ENCODE data around the gene SLC35E1. TPM values are rescaled to one million over a fixed set of nuclear protein-coding genes. Genes with fewer than 3 reads are reported as not detected.

Gene SLC35E1
- total RNA-seq, 1 experiment from 2014 or later, result 36.3 TPM

DNA sequence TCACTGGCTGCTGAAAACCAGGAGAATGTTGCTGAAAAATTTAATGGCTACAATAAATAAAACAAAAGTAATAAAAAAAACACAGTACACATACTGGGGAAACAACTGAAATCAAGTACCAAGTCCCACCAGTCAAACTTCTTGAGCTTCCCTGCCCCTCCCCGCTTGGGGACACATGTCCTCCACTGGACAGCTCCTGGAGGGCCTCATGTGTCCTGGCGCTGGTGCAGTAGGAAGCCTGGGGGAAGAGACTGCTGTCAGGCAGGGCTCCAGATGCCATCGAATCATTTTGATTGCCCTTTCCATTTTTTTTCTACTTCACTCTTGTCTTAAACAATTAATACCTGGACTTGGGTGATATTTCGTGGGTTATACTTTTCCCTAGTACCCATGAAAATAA, 26.6 kb upstream of the SLC35E1 start:
- intact Hi-C loops (cut with micrococcal nuclease; ENCODE audit: unreplicated experiment), result no loop called here
- DNase-seq (ENCODE audit: low spot score), result no peak
- Histone ChIP-seq H3K27ac (ENCODE audit: low read depth, low read length, poor library complexity, severe bottlenecking) (no peak overlapping the region), H3K4me1 (ENCODE audit: insufficient read depth, low read length, poor library complexity, severe bottlenecking) (no peaks in the 10 kb centered on the region), H3K9me3 (ENCODE audit: low read depth, low read length, poor library complexity, severe bottlenecking) (no peaks in the 10 kb centered on the region), H3K27me3 (replicated peaks; ENCODE audit: insufficient read depth, low read depth, low read length, poor library complexity) (no peaks in the 10 kb centered on the region), H3K4me3 (ENCODE audit: low read depth, low read length, poor library complexity, severe bottlenecking) (no peak overlapping the region), H3K36me3 (ENCODE audit: insufficient read depth, low read length, poor library complexity, severe bottlenecking) (no peaks in the 10 kb centered on the region)
- ChIA-PET POLR2A (ENCODE audit: low non-redundant PET) (no interaction called here), CTCF (no interaction called here)
- no TSS peak for BruUV-seq (replicated peaks)
- TF ChIP-seq, protein P1, sequence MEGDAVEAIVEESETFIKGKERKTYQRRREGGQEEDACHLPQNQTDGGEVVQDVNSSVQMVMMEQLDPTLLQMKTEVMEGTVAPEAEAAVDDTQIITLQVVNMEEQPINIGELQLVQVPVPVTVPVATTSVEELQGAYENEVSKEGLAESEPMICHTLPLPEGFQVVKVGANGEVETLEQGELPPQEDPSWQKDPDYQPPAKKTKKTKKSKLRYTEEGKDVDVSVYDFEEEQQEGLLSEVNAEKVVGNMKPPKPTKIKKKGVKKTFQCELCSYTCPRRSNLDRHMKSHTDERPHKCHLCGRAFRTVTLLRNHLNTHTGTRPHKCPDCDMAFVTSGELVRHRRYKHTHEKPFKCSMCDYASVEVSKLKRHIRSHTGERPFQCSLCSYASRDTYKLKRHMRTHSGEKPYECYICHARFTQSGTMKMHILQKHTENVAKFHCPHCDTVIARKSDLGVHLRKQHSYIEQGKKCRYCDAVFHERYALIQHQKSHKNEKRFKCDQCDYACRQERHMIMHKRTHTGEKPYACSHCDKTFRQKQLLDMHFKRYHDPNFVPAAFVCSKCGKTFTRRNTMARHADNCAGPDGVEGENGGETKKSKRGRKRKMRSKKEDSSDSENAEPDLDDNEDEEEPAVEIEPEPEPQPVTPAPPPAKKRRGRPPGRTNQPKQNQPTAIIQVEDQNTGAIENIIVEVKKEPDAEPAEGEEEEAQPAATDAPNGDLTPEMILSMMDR (conservative IDR thresholded peaks at IDR 0.05; ENCODE audit: low read depth, low read length), result no peak
- no peak for TF ChIP-seq EZH2 (IDR thresholded peaks at IDR 0.05; ENCODE audit: borderline replicate concordance, low read depth, low read length, poor library complexity, severe bottlenecking)

DNA sequence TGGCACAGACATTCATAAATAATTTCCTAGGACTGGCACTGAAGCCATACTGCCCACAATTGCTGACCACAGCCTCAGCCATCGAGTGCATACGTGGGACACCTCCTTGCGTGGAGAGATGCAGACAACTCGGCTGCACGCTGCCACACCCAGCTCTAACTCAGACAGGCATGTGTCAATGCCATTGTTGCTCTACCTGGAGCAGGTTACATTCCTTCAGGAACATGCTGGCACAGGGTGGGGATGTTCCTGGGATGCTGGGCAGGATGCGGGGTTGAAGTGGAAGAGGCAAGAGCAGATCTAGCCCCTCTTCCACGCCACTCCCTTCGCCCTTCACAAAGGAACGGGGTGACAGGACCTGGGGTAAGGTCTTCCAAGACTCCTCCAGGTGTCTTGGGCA, 24.2 kb upstream of the SLC35E1 start:
- Histone ChIP-seq H3K4me3 (ENCODE audit: low read depth, low read length, poor library complexity, severe bottlenecking) (no peak overlapping the region), H3K36me3 (ENCODE audit: insufficient read depth, low read length, poor library complexity, severe bottlenecking) (no peaks in the 10 kb centered on the region)

DNA sequence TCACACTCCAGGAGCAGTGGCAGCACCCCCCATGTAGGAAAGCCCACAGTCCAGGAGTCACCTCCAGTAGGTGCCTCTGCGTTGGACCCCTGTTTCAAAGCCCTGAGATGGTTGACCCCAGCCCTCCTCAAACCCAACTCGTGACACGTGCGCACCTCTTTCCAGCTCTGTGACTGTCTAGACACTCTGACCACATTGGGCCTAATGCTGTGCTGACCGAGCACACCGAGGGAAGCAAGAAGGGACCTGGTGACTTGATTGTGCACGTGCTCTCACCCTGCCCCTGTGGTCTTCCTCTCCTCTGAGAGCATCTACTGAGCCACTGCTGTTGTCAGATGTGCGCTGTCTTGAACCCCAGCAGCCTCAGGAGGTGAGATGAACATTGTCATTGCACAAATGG, 22.9 kb upstream of the SLC35E1 start:
- CTCF ChIA-PET, result no interaction called here
- BruUV-seq (replicated peaks), result no TSS peak
- Histone ChIP-seq H3K4me3 (ENCODE audit: low read depth, low read length, poor library complexity, severe bottlenecking) (no peak overlapping the region), H3K27ac (ENCODE audit: low read depth, low read length, poor library complexity, severe bottlenecking) (no peak overlapping the region), H3K27me3 (replicated peaks; ENCODE audit: insufficient read depth, low read depth, low read length, poor library complexity) (no peaks in the 10 kb centered on the region), H3K4me1 (ENCODE audit: insufficient read depth, low read length, poor library complexity, severe bottlenecking) (peaks cover 4% of the 10 kb centered on the region), H3K9me3 (ENCODE audit: low read depth, low read length, poor library complexity, severe bottlenecking) (no peaks in the 10 kb centered on the region), H3K36me3 (ENCODE audit: insufficient read depth, low read length, poor library complexity, severe bottlenecking) (no peaks in the 10 kb centered on the region)
- intact Hi-C loops (cut with micrococcal nuclease; ENCODE audit: unreplicated experiment), result no loop called here
- no peak for DNase-seq (ENCODE audit: low spot score)
- POLR2A ChIA-PET (ENCODE audit: low non-redundant PET), result no interaction called here
- TF ChIP-seq EZH2 (IDR thresholded peaks at IDR 0.05; ENCODE audit: borderline replicate concordance, low read depth, low read length, poor library complexity, severe bottlenecking), result no peak
- TF ChIP-seq, protein P1 (conservative IDR thresholded peaks at IDR 0.05; ENCODE audit: low read depth, low read length), result no peak

More for the DNA sequence above, 24.2 kb upstream of the SLC35E1 start:
- no peaks in the 10 kb centered on the region for H3K9me3 ChIP-seq (ENCODE audit: low read depth, low read length, poor library complexity, severe bottlenecking)
- DNase-seq (ENCODE audit: low spot score), result no peak
- POLR2A ChIA-PET (ENCODE audit: low non-redundant PET), result no interaction called here
- H3K27ac ChIP-seq (ENCODE audit: low read depth, low read length, poor library complexity, severe bottlenecking), result no peak overlapping the region
- CTCF ChIA-PET, result no interaction called here
- TF ChIP-seq EZH2 (IDR thresholded peaks at IDR 0.05; ENCODE audit: borderline replicate concordance, low read depth, low read length, poor library complexity, severe bottlenecking), result no peak
- TF ChIP-seq, protein P1 (conservative IDR thresholded peaks at IDR 0.05; ENCODE audit: low read depth, low read length), result no peak
- intact Hi-C loops (cut with micrococcal nuclease; ENCODE audit: unreplicated experiment), result no loop called here
- no peaks in the 10 kb centered on the region for H3K4me1 ChIP-seq (ENCODE audit: insufficient read depth, low read length, poor library complexity, severe bottlenecking)
- no TSS peak for BruUV-seq (replicated peaks)
- no peaks in the 10 kb centered on the region for H3K27me3 ChIP-seq (replicated peaks; ENCODE audit: insufficient read depth, low read depth, low read length, poor library complexity)
